ENCODE results near the gene THAP10.

The THAP10 gene

GRCh38 chr15:70892002-70892911 lies at the start of gene THAP10, which contains the start of gene LRRC49:
TSS of gene THAP10 (minus strand) at chr15:70892433. CDS start at chr15:70892272, 161 bp downstream.
TSS of gene LRRC49 (plus strand) at chr15:70892826. CDS start at chr15:70892895, 69 bp downstream.
- H3K27ac ChIP-seq (ENCODE audit: extremely low read depth, low read depth, low read length), result peak within 1 kb of the TSS; percentile 87
- no peaks in the 10 kb centered on the region for H3K9me3 ChIP-seq (ENCODE audit: control insufficient read depth, insufficient read depth, low read depth, low read length)
- ChIA-PET CTCF (interaction anchor here (0.6 to 1.4 kb wide), 8 partner anchors 14 to 552 kb away, joined by 3 to 4 read pairs (median 3); no protein-coding TSS in a partner anchor), POLR2A (interaction anchor here (0.6 to 1.3 kb wide), 4 partner anchors 13 to 80 kb away, joined by 3 to 8 read pairs (median 4); no protein-coding TSS in a partner anchor)
- H3K4me3 ChIP-seq (ENCODE audit: low read depth, low read length), result peak within 1 kb of the TSS; percentile 90
- H3K4me1 ChIP-seq (ENCODE audit: control insufficient read depth, insufficient read depth, low read length), result peaks cover 13% of the 10 kb centered on the region; the same call in 1 of the 2 replicates
- peaks cover 0 to 3% of the 10 kb centered on the region in 2 experiments; a peak in 1 of 3 replicates for H3K36me3 ChIP-seq (ENCODE audit: control insufficient read depth in 2 of 2, insufficient read depth in 1 of 2, low read length in 2 of 2)
- TF ChIP-seq ZNF335 (tag by site-specific recombination; conservative IDR thresholded peaks at IDR 0.05) (peak; percentile 97), KLF17 (tag by site-specific recombination; IDR thresholded peaks at IDR 0.05) (peak; percentile 88; the same call in 1 of the 2 replicates), ZNF843 (tag by site-specific recombination; IDR thresholded peaks at IDR 0.05) (peak; percentile 65), TCF7L2 (IDR thresholded peaks at IDR 0.05; ENCODE audit: borderline replicate concordance, low read depth, low read length) (peak; percentile 69), ZNF433 (tag by site-specific recombination; IDR thresholded peaks at IDR 0.05; ENCODE audit: low read depth) (no peak), ZBTB6 (tag by site-specific recombination; IDR thresholded peaks at IDR 0.05) (peak; percentile 68; the same call in 1 of the 2 replicates), ZNF473 (tag by site-specific recombination; IDR thresholded peaks at IDR 0.05) (no peak), ZNF701 (tag by site-specific recombination; IDR thresholded peaks at IDR 0.05) (peak; percentile 77; the same call in 1 of the 2 replicates), ZNF211 (tag by site-specific recombination; IDR thresholded peaks at IDR 0.05; ENCODE audit: low read depth) (no peak), ZNF10 (tag by site-specific recombination; IDR thresholded peaks at IDR 0.05) (peak; percentile 96), MYNN (tag by site-specific recombination; IDR thresholded peaks at IDR 0.05; ENCODE audit: borderline replicate concordance) (peak; percentile 99), ZNF529 (tag by site-specific recombination; IDR thresholded peaks at IDR 0.05; ENCODE audit: insufficient replicate concordance) (no peak), ZNF544 (tag by site-specific recombination; IDR thresholded peaks at IDR 0.05) (no peak), ZNF580 (tag by site-specific recombination; IDR thresholded peaks at IDR 0.05) (peak; percentile 99), ZFHX2 (tag by site-specific recombination; conservative IDR thresholded peaks at IDR 0.05) (peak; percentile 63), PRDM1 (tag by site-specific recombination; IDR thresholded peaks at IDR 0.05) (no peak), ZNF560 (tag by site-specific recombination; IDR thresholded peaks at IDR 0.05; ENCODE audit: borderline replicate concordance) (no peak), ZNF558 (tag by site-specific recombination; IDR thresholded peaks at IDR 0.05) (peak; percentile 47; the same call in 1 of the 2 replicates), ZNF174 (tag by site-specific recombination; IDR thresholded peaks at IDR 0.05) (no peak), ZBTB48 (tag by site-specific recombination; IDR thresholded peaks at IDR 0.05) (peak; percentile 95), ZNF398 (tag by site-specific recombination; IDR thresholded peaks at IDR 0.05) (peak; percentile 11), ZNF341 (tag by site-specific recombination; IDR thresholded peaks at IDR 0.05; ENCODE audit: low read depth) (peak; percentile 94), SP3 (tag by site-specific recombination; IDR thresholded peaks at IDR 0.05) (peak; percentile 83), ZNF777 (tag by site-specific recombination; IDR thresholded peaks at IDR 0.05; ENCODE audit: borderline replicate concordance) (no peak), FEZF1 (tag by site-specific recombination; IDR thresholded peaks at IDR 0.05) (no peak; the same call in 1 of the 2 replicates), ZNF76 (tag by site-specific recombination; IDR thresholded peaks at IDR 0.05; ENCODE audit: borderline replicate concordance, low read depth) (peak; percentile 73), ZSCAN23 (tag by site-specific recombination; IDR thresholded peaks at IDR 0.05) (peak; percentile 66; the same call in 1 of the 2 replicates), WT1 (tag by site-specific recombination; IDR thresholded peaks at IDR 0.05) (peak; percentile 82; the same call in 1 of the 2 replicates), HIC1 (tag by site-specific recombination; IDR thresholded peaks at IDR 0.05) (peak; percentile 46; the same call in 1 of the 2 replicates), ZNF214 (tag by site-specific recombination; IDR thresholded peaks at IDR 0.05; ENCODE audit: borderline replicate concordance) (no peak), ZBTB1 (tag by site-specific recombination; IDR thresholded peaks at IDR 0.05) (peak; percentile 39; the same call in 1 of the 2 replicates)
